Measurements from ENCODE around the gene KEL.

Gene KEL

DNA sequence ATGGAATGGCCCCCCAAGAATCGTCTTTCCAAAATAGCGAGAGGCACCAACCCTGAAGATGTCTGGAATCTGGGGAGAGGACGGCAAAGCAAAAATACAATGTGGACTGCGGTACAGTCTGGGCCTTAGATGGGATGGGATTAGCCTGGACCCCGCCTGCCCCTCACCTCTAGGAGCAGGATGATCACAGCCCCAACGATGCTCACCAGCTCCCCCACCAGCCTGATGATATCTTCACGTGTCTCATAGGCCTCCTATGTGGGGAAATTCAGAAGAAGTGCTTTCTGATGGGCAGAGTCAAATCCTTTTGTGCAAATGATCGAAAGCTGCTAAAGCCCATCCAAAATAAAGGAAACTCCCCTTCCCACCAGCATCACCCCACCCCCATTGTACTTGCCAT is 46.8 kb downstream of the KEL start:
- TF ChIP-seq, protein P1, sequence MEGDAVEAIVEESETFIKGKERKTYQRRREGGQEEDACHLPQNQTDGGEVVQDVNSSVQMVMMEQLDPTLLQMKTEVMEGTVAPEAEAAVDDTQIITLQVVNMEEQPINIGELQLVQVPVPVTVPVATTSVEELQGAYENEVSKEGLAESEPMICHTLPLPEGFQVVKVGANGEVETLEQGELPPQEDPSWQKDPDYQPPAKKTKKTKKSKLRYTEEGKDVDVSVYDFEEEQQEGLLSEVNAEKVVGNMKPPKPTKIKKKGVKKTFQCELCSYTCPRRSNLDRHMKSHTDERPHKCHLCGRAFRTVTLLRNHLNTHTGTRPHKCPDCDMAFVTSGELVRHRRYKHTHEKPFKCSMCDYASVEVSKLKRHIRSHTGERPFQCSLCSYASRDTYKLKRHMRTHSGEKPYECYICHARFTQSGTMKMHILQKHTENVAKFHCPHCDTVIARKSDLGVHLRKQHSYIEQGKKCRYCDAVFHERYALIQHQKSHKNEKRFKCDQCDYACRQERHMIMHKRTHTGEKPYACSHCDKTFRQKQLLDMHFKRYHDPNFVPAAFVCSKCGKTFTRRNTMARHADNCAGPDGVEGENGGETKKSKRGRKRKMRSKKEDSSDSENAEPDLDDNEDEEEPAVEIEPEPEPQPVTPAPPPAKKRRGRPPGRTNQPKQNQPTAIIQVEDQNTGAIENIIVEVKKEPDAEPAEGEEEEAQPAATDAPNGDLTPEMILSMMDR (IDR thresholded peaks at IDR 0.05; ENCODE audit: extremely low read depth, missing control alignments) = no peak

DNA sequence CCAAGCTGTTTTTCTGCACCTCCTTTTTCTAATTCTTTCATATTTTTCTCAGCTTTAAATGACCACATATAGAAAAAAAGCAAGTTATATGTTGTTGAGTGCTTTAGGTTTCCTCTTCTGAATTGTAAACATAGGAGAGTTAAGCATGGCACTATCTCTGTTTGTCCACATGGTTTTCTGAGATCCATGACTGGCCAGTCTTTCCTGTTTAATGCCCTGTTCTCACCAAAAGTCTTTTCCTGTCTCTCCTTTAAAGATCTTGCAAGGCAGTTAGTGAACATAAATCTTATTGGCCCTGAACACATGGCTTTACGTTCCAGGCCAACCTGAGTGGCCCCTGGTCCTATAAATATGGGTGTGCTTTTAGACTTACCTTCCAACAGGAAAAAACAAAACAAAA is 48.0 kb downstream of the KEL start:
- TF ChIP-seq, protein P1 (IDR thresholded peaks at IDR 0.05; ENCODE audit: extremely low read depth, missing control alignments) = no peak
- no peak for DNase-seq (ENCODE audit: low spot score)

More for the DNA sequence above, 46.8 kb downstream of the KEL start:
- no peak for DNase-seq (ENCODE audit: low spot score)

DNA sequence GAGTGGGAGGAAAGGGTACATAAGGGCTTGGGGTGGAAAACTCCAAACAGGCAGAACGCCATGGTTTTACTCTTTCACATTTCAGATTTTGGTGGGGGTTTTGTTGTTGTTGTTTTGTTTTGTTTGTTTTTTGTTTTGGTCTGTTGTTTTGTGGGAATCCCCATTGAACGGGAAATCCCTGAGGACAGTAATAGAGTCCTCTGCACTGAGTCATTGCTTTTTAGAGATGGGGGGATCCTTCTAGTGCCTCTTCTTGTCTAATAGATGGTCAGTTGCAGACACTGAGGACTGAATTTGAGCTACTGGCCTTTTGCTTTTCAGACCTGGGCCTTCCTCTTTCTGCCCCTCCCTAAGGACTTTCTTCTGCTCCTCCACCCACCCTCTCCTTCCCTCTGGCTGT is 48.6 kb downstream of the KEL start:
- TF ChIP-seq, protein P1 (IDR thresholded peaks at IDR 0.05; ENCODE audit: extremely low read depth, missing control alignments) = no peak
- no peak for DNase-seq (ENCODE audit: low spot score)

DNA sequence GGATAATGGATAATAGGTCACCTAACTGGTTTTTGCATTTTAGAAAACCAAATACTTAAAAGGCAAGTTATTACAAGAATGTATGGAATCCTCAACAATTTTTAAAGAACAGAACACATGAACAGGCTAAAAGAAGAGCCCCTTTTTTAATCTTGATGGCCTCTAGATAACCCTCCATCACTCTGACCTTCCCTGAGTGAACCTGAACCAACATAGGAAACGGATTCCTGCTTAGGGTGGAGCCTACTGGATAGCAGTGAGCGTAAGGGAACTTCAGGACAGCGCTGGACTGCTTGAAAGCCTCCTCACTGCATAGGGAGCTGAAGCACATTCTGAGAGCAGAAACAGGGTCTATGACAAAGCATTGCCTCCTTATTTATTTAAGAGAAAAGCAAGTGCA is 49.1 kb downstream of the KEL start:
- DNase-seq (ENCODE audit: low spot score) = no peak
- TF ChIP-seq, protein P1 (IDR thresholded peaks at IDR 0.05; ENCODE audit: extremely low read depth, missing control alignments) = no peak

DNA sequence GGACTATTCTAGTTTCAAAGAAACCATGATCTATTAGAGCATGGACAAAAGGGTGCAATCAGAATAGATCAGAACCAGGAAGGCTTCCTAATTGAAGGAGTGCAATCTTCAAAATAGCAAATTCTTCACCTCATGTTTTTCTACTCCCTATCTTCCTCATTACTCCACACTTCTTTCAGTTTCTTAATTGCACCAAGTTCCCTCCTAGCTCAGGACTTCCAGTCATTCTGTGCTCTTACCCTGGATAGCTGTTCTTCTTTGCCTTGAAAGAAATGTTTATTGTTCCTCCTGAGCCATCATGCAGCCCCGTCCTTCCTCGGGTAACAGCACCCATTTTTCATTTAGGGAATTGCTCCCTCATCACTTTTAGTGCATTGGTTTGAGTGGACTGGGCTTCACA is 51.7 kb downstream of the KEL start:
- DNase-seq (ENCODE audit: low spot score) = no peak
- TF ChIP-seq, protein P1 (IDR thresholded peaks at IDR 0.05; ENCODE audit: extremely low read depth, missing control alignments) = no peak

DNA sequence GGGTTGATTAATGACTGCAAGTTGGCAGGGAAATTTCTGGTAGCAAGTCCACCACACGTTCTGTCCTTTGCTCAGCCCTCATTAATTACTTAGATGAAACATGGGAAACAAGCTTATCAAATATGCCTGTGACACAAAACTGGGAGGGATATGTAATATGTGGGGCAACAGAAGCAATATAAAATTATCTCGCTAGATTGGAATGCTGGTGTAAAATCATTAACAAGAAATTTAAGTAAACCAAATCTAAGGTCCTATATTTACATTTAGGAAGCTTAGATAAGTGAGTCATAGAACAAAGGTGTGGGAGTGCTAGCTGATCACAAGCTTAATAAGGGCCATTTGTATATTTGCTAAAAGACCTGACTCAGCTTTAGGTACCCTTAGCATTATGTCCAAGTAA is 52.1 kb downstream of the KEL start:
- TF ChIP-seq, protein P1 (IDR thresholded peaks at IDR 0.05; ENCODE audit: extremely low read depth, missing control alignments) = no peak

DNA sequence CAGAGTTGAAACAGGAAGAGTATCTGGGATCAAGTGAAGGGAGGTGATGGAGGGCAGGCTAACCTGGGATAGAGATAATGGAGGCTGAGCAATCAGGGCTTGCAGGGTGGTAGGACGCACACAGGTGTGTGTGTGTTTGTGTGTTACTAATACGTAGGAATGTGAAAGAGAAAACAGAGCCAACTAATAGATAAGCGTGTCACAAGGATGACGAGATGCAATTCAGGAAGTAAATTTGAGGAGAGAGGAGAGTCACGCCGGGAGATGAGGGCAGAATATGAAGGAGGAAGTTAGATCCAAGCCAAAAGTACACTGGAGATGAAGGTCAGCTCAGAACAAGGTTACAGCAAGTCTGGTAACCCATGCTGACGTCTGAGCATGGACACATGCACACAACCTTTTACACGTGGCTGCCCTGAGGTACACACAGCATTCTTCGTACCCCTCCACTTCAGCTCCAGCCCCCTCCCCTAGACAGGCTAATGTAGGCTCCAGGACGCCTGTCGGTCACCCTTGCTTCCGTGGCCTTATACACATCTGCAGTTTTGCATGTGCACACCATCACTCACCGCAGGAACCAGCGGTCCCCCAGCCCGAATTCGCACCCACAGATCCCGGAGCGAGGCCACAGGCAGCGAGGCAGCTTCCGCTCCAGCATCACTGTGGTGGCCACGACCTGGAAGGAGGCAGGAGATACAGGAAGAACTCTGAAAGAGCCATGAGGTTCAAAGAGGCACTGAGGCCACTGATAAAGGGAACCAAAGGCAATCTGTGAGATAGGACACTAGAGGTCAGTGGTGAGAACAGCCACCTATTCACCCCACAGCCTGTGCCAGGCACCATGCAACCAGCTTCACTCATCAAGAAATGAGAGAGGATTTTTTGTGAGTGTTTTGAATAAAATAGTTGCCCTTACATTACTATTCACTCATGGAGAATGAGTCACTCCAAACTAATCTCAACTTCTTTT is 53.0 kb downstream of the KEL start:
- TF ChIP-seq, protein P1 (IDR thresholded peaks at IDR 0.05; ENCODE audit: extremely low read depth, missing control alignments) = peak; percentile 17
- peak; percentile 33 for DNase-seq (ENCODE audit: low spot score)

More for the DNA sequence above, 52.1 kb downstream of the KEL start:
- no peak for DNase-seq (ENCODE audit: low spot score)
